ENCODE results near the gene RAB15. TPM values are rescaled to one million over a fixed set of nuclear protein-coding genes. Genes with fewer than 3 reads are reported as not detected.

Gene RAB15
- total RNA-seq, 1 donor from 2014 or later: 3.2 TPM

- intact Hi-C loops (cut with micrococcal nuclease): loop anchor here (5.0 kb wide), 1 partner anchor 33 kb away; the partner anchor contains the start of gene RAB15
Observed at GRCh38 chr14:64938972-64939816, 32.9 kb downstream of the RAB15 start.

GRCh38 chr14:64937821-64938193 lies 34.3 kb downstream of the RAB15 start:
- intact Hi-C loops (cut with micrococcal nuclease): loop anchor here (5.0 kb wide), 1 partner anchor 34 kb away; the partner anchor contains the start of gene RAB15

- intact Hi-C loops (cut with micrococcal nuclease): loop anchor here (5.0 kb wide), 1 partner anchor 35 kb away; the partner anchor contains the start of gene RAB15
Observed at GRCh38 chr14:64937171-64937820, 34.8 kb downstream of the RAB15 start.

- intact Hi-C loops (cut with micrococcal nuclease): loop anchor here (5.0 kb wide), 1 partner anchor 37 kb away; the partner anchor contains the start of gene RAB15
Observed at GRCh38 chr14:64935508-64935907, 36.6 kb downstream of the RAB15 start.

GRCh38 chr14:64934338-64934929 lies 37.7 kb downstream of the RAB15 start:
- intact Hi-C loops (cut with micrococcal nuclease): no loop called here

GRCh38 chr14:64932231-64932630 lies 39.9 kb downstream of the RAB15 start:
- intact Hi-C loops (cut with micrococcal nuclease): no loop called here

- intact Hi-C loops (cut with micrococcal nuclease): no loop called here
Observed at GRCh38 chr14:64931123-64931522, 41.0 kb downstream of the RAB15 start.

- intact Hi-C loops (cut with micrococcal nuclease): no loop called here
Observed at GRCh38 chr14:64930085-64930843, 41.9 kb downstream of the RAB15 start.

GRCh38 chr14:64929014-64929359 lies 43.1 kb downstream of the RAB15 start:
- intact Hi-C loops (cut with micrococcal nuclease): loop anchor here (2.0 kb wide), 2 partner anchors 14 to 58 kb away; partner anchors contain the start of genes CHURC1 and FNTB

- intact Hi-C loops (cut with micrococcal nuclease): loop anchor here (2.0 kb wide), 2 partner anchors 14 to 58 kb away; partner anchors contain the start of genes CHURC1 and FNTB
Observed at GRCh38 chr14:64928239-64929013, 43.7 kb downstream of the RAB15 start.

- intact Hi-C loops (cut with micrococcal nuclease): no loop called here
Observed at GRCh38 chr14:64927031-64927430, 45.1 kb downstream of the RAB15 start.

- intact Hi-C loops (cut with micrococcal nuclease): no loop called here
Observed at GRCh38 chr14:64926398-64926995, 45.6 kb downstream of the RAB15 start.

GRCh38 chr14:64923015-64923414 lies 49.1 kb downstream of the RAB15 start:
- intact Hi-C loops (cut with micrococcal nuclease): no loop called here

GRCh38 chr14:64920465-64920864 lies 51.7 kb downstream of the RAB15 start:
- intact Hi-C loops (cut with micrococcal nuclease): no loop called here

GRCh38 chr14:64919618-64920017 lies 52.5 kb downstream of the RAB15 start:
- intact Hi-C loops (cut with micrococcal nuclease): loop anchor here (10.0 kb wide), 1 partner anchor 375 kb away; the partner anchor contains the start of genes HSPA2 and PPP1R36

- intact Hi-C loops (cut with micrococcal nuclease): loop anchor here (10.0 kb wide), 1 partner anchor 374 kb away; the partner anchor contains the start of genes HSPA2 and PPP1R36
Observed at GRCh38 chr14:64919215-64919614, 52.9 kb downstream of the RAB15 start.

GRCh38 chr14:64918216-64918615 lies 53.9 kb downstream of the RAB15 start:
- intact Hi-C loops (cut with micrococcal nuclease): loop anchor here (10.0 kb wide), 1 partner anchor 373 kb away; the partner anchor contains the start of genes HSPA2 and PPP1R36

GRCh38 chr14:64915797-64916196 lies 56.3 kb downstream of the RAB15 start:
- intact Hi-C loops (cut with micrococcal nuclease): loop anchor here (2.0 to 10.0 kb wide), 3 partner anchors 13 to 411 kb away; partner anchors contain the start of genes HSPA2, PPP1R36 and ZBTB1

- intact Hi-C loops (cut with micrococcal nuclease): loop anchor here (2.0 to 10.0 kb wide), 3 partner anchors 14 to 410 kb away; partner anchors contain the start of genes HSPA2, PPP1R36 and ZBTB1
Observed at GRCh38 chr14:64915029-64915424, 57.1 kb downstream of the RAB15 start.

Measured in T-helper 2 cell treated with Interferon-gamma antibody and Interleukin-4, amounts not matched to agents 100 ng/mL and 5 ng/mL, for 36 hours (primary cell).